HEK293 (cell line): ENCODE data around the gene EPS8.

Experiments
- OSR2 ChIP-seq: fragments of 450-650 bp; formaldehyde crosslinking; IDR thresholded peaks from 2 replicates; pipeline ENCODE4 v1.5.1; 2016; ENCODE audit warnings: missing biosample characterization, missing genetic modification characterization
- REPIN1 ChIP-seq: fragments of 450-650 bp; formaldehyde crosslinking; IDR thresholded peaks from 2 replicates; pipeline ENCODE4 v1.5.1; 2017; ENCODE audit warnings: missing biosample characterization, missing genetic modification characterization, low read depth
- SP7 ChIP-seq: fragments of 450-650 bp; formaldehyde crosslinking; IDR thresholded peaks from 2 replicates; pipeline ENCODE4 v1.5.1; 2016; ENCODE audit warnings: missing biosample characterization, missing genetic modification characterization
- ZNF175 ChIP-seq: fragments of 450-650 bp; formaldehyde crosslinking; IDR thresholded peaks from 2 replicates; pipeline ENCODE4 v1.5.1; 2016; ENCODE audit warnings: missing biosample characterization, missing genetic modification characterization
- ZNF2 ChIP-seq: fragments of 450-650 bp; formaldehyde crosslinking; IDR thresholded peaks from 2 replicates; pipeline ENCODE4 v1.5.1; 2016; ENCODE audit warnings: missing biosample characterization, missing genetic modification characterization
- ZNF48 ChIP-seq: fragments of 450-650 bp; formaldehyde crosslinking; IDR thresholded peaks from 2 replicates; pipeline ENCODE4 v1.5.1; 2016; ENCODE audit warnings: missing biosample characterization, missing genetic modification characterization
- ZNF530 ChIP-seq: fragments of 450-650 bp; formaldehyde crosslinking; IDR thresholded peaks from 2 replicates; pipeline ENCODE4 v1.5.1; 2016; ENCODE audit warnings: low read depth, missing biosample characterization, missing genetic modification characterization
- ZNF629 ChIP-seq: fragments of 450-650 bp; formaldehyde crosslinking; IDR thresholded peaks from 2 replicates; pipeline ENCODE4 v1.5.1; 2017; ENCODE audit warnings: missing biosample characterization, missing genetic modification characterization
- ZNF664 ChIP-seq: fragments of 450-650 bp; formaldehyde crosslinking; IDR thresholded peaks from 2 replicates; pipeline ENCODE4 v1.5.1; 2016; ENCODE audit warnings: missing biosample characterization, missing genetic modification characterization
- ZNF707 ChIP-seq: fragments of 450-650 bp; formaldehyde crosslinking; IDR thresholded peaks from 2 replicates; pipeline ENCODE4 v1.5.1; 2016; ENCODE audit warnings: missing biosample characterization, missing genetic modification characterization
- ZNF843 ChIP-seq: fragments of 450-650 bp; formaldehyde crosslinking; IDR thresholded peaks from 2 replicates; pipeline ENCODE4 v1.5.1; 2016; ENCODE audit warnings: missing biosample characterization, missing genetic modification characterization
- ZSCAN30 ChIP-seq: fragments of 450-650 bp; IDR thresholded peaks from 2 replicates; pipeline ENCODE4 v1.5.1; 2018; ENCODE audit warnings: missing biosample characterization, mild to moderate bottlenecking, missing genetic modification characterization, moderate library complexity
- TF ChIP-seq, protein P1 (sequence below): fragments of 450-650 bp; formaldehyde crosslinking; IDR thresholded peaks from 2 replicates; pipeline ENCODE4 v1.5.1; 2016; ENCODE audit warnings: missing biosample characterization, missing genetic modification characterization
- TF ChIP-seq, protein P2 (sequence below): fragments of 450-650 bp; formaldehyde crosslinking; IDR thresholded peaks from 2 replicates; pipeline ENCODE4 v1.5.1; 2016; ENCODE audit warnings: missing biosample characterization, missing genetic modification characterization, low read depth
- TF ChIP-seq, protein P3 (sequence below): fragments of 450-650 bp; IDR thresholded peaks from 2 replicates; pipeline ENCODE4 v1.5.1; 2018; ENCODE audit warnings: missing biosample characterization, mild to moderate bottlenecking, missing genetic modification characterization
- TF ChIP-seq, protein P4 (sequence below): fragments of 450-650 bp; formaldehyde crosslinking; conservative IDR thresholded peaks from 2 replicates; pipeline ENCODE4 v1.5.1; 2016; ENCODE audit warnings: low read depth, missing biosample characterization, missing genetic modification characterization
- TF ChIP-seq, protein P5 (sequence below): fragments of 450-650 bp; formaldehyde crosslinking; IDR thresholded peaks from 2 replicates; pipeline ENCODE4 v1.5.1; 2017; ENCODE audit warnings: missing biosample characterization, missing genetic modification characterization
- TF ChIP-seq, protein P6 (sequence below): fragments of 450-650 bp; formaldehyde crosslinking; IDR thresholded peaks from 2 replicates; pipeline ENCODE4 v1.5.1; 2016; ENCODE audit warnings: missing biosample characterization, missing genetic modification characterization
- TF ChIP-seq, protein P7 (sequence below): fragments of 450-650 bp; formaldehyde crosslinking; IDR thresholded peaks from 2 replicates; pipeline ENCODE4 v1.5.1; 2016; ENCODE audit warnings: missing biosample characterization, missing genetic modification characterization, low read depth
- TF ChIP-seq, protein P8 (sequence below): fragments of 450-650 bp; formaldehyde crosslinking; IDR thresholded peaks from 2 replicates; pipeline ENCODE4 v1.5.1; 2016; ENCODE audit warnings: missing biosample characterization, missing genetic modification characterization
- TF ChIP-seq, protein P9 (sequence below): fragments of 450-650 bp; formaldehyde crosslinking; IDR thresholded peaks from 2 replicates; pipeline ENCODE4 v1.5.1; 2016; ENCODE audit warnings: missing biosample characterization, missing genetic modification characterization

Gene EPS8

DNA sequence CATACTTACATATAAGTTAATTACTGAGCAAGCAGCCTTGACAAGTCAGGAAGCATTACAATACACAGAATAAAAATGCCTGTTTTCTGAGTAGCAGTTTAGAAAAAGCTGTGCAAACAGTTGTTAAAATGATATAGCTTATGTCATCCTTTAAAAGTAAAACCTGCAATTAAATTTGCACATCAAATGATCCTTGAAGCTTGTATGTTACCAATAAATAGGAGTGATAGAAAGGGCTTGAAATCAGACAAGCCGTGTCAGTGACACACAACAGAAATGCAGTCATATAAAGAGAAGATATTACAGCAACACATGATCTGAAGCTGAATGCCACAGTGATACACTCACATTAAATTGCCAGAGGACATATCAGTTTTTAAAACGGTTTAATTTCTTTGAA is 70.0 kb downstream of the EPS8 start (continued):
- TF ChIP-seq ZNF664 (tag by site-specific recombination) (no peak), ZNF175 (no peak), ZNF530 (tag by site-specific recombination) (no peak), ZNF48 (tag by site-specific recombination) (no peak), OSR2 (tag by site-specific recombination) (peak; percentile 61; the same call in 1 of the 2 replicates), REPIN1 (tag by site-specific recombination) (no peak), ZNF707 (no peak), ZNF629 (tag by site-specific recombination) (peak; percentile 32), ZNF843 (tag by site-specific recombination) (peak; percentile 74), SP7 (peak; percentile 93), ZSCAN30 (tag by site-specific recombination) (no peak), ZNF2 (tag by site-specific recombination) (no peak)
- TF ChIP-seq, protein P1, sequence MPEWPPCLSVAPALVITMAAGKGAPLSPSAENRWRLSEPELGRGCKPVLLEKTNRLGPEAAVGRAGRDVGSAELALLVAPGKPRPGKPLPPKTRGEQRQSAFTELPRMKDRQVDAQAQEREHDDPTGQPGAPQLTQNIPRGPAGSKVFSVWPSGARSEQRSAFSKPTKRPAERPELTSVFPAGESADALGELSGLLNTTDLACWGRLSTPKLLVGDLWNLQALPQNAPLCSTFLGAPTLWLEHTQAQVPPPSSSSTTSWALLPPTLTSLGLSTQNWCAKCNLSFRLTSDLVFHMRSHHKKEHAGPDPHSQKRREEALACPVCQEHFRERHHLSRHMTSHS (tag by site-specific recombination): no peak
- TF ChIP-seq, protein P2, sequence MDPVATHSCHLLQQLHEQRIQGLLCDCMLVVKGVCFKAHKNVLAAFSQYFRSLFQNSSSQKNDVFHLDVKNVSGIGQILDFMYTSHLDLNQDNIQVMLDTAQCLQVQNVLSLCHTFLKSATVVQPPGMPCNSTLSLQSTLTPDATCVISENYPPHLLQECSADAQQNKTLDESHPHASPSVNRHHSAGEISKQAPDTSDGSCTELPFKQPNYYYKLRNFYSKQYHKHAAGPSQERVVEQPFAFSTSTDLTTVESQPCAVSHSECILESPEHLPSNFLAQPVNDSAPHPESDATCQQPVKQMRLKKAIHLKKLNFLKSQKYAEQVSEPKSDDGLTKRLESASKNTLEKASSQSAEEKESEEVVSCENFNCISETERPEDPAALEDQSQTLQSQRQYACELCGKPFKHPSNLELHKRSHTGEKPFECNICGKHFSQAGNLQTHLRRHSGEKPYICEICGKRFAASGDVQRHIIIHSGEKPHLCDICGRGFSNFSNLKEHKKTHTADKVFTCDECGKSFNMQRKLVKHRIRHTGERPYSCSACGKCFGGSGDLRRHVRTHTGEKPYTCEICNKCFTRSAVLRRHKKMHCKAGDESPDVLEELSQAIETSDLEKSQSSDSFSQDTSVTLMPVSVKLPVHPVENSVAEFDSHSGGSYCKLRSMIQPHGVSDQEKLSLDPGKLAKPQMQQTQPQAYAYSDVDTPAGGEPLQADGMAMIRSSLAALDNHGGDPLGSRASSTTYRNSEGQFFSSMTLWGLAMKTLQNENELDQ (tag by site-specific recombination): no peak
- TF ChIP-seq, protein P3, sequence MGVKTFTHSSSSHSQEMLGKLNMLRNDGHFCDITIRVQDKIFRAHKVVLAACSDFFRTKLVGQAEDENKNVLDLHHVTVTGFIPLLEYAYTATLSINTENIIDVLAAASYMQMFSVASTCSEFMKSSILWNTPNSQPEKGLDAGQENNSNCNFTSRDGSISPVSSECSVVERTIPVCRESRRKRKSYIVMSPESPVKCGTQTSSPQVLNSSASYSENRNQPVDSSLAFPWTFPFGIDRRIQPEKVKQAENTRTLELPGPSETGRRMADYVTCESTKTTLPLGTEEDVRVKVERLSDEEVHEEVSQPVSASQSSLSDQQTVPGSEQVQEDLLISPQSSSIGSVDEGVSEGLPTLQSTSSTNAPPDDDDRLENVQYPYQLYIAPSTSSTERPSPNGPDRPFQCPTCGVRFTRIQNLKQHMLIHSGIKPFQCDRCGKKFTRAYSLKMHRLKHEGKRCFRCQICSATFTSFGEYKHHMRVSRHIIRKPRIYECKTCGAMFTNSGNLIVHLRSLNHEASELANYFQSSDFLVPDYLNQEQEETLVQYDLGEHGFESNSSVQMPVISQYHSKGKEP: 0 out of 2 replicates have a peak, but pooled peaks have one; percentile 22
- TF ChIP-seq, protein P4, sequence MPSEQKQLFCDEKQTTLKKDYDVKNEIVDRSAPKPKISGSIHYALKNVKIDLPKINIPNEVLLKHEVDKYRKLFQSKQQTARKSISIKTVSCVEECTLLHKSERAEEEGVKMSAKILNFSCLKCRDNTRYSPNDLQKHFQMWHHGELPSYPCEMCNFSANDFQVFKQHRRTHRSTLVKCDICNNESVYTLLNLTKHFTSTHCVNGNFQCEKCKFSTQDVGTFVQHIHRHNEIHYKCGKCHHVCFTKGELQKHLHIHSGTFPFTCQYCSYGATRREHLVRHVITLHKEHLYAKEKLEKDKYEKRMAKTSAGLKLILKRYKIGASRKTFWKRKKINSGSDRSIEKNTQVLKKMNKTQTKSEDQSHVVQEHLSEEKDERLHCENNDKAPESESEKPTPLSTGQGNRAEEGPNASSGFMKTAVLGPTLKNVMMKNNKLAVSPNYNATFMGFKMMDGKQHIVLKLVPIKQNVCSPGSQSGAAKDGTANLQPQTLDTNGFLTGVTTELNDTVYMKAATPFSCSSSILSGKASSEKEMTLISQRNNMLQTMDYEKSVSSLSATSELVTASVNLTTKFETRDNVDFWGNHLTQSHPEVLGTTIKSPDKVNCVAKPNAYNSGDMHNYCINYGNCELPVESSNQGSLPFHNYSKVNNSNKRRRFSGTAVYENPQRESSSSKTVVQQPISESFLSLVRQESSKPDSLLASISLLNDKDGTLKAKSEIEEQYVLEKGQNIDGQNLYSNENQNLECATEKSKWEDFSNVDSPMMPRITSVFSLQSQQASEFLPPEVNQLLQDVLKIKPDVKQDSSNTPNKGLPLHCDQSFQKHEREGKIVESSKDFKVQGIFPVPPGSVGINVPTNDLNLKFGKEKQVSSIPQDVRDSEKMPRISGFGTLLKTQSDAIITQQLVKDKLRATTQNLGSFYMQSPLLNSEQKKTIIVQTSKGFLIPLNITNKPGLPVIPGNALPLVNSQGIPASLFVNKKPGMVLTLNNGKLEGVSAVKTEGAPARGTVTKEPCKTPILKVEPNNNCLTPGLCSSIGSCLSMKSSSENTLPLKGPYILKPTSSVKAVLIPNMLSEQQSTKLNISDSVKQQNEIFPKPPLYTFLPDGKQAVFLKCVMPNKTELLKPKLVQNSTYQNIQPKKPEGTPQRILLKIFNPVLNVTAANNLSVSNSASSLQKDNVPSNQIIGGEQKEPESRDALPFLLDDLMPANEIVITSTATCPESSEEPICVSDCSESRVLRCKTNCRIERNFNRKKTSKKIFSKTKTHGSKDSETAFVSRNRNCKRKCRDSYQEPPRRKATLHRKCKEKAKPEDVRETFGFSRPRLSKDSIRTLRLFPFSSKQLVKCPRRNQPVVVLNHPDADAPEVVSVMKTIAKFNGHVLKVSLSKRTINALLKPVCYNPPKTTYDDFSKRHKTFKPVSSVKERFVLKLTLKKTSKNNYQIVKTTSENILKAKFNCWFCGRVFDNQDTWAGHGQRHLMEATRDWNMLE (tag by site-specific recombination): no peak
- TF ChIP-seq, protein P5, sequence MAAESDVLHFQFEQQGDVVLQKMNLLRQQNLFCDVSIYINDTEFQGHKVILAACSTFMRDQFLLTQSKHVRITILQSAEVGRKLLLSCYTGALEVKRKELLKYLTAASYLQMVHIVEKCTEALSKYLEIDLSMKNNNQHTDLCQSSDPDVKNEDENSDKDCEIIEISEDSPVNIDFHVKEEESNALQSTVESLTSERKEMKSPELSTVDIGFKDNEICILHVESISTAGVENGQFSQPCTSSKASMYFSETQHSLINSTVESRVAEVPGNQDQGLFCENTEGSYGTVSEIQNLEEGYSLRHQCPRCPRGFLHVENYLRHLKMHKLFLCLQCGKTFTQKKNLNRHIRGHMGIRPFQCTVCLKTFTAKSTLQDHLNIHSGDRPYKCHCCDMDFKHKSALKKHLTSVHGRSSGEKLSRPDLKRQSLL: no peak
- TF ChIP-seq, protein P6, sequence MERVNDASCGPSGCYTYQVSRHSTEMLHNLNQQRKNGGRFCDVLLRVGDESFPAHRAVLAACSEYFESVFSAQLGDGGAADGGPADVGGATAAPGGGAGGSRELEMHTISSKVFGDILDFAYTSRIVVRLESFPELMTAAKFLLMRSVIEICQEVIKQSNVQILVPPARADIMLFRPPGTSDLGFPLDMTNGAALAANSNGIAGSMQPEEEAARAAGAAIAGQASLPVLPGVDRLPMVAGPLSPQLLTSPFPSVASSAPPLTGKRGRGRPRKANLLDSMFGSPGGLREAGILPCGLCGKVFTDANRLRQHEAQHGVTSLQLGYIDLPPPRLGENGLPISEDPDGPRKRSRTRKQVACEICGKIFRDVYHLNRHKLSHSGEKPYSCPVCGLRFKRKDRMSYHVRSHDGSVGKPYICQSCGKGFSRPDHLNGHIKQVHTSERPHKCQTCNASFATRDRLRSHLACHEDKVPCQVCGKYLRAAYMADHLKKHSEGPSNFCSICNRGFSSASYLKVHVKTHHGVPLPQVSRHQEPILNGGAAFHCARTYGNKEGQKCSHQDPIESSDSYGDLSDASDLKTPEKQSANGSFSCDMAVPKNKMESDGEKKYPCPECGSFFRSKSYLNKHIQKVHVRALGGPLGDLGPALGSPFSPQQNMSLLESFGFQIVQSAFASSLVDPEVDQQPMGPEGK: no peak
- TF ChIP-seq, protein P7, sequence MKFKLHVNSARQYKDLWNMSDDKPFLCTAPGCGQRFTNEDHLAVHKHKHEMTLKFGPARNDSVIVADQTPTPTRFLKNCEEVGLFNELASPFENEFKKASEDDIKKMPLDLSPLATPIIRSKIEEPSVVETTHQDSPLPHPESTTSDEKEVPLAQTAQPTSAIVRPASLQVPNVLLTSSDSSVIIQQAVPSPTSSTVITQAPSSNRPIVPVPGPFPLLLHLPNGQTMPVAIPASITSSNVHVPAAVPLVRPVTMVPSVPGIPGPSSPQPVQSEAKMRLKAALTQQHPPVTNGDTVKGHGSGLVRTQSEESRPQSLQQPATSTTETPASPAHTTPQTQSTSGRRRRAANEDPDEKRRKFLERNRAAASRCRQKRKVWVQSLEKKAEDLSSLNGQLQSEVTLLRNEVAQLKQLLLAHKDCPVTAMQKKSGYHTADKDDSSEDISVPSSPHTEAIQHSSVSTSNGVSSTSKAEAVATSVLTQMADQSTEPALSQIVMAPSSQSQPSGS: no peak
- TF ChIP-seq, protein P8, sequence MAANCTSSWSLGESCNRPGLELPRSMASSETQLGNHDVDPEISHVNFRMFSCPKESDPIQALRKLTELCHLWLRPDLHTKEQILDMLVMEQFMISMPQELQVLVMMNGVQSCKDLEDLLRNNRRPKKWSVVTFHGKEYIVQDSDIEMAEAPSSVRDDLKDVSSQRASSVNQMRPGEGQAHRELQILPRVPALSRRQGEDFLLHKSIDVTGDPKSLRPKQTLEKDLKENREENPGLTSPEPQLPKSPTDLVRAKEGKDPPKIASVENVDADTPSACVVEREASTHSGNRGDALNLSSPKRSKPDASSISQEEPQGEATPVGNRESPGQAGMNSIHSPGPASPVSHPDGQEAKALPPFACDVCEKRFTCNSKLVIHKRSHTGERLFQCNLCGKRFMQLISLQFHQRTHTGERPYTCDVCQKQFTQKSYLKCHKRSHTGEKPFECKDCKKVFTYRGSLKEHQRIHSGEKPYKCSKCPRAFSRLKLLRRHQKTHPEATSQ (tag by site-specific recombination): no peak
- TF ChIP-seq, protein P9, sequence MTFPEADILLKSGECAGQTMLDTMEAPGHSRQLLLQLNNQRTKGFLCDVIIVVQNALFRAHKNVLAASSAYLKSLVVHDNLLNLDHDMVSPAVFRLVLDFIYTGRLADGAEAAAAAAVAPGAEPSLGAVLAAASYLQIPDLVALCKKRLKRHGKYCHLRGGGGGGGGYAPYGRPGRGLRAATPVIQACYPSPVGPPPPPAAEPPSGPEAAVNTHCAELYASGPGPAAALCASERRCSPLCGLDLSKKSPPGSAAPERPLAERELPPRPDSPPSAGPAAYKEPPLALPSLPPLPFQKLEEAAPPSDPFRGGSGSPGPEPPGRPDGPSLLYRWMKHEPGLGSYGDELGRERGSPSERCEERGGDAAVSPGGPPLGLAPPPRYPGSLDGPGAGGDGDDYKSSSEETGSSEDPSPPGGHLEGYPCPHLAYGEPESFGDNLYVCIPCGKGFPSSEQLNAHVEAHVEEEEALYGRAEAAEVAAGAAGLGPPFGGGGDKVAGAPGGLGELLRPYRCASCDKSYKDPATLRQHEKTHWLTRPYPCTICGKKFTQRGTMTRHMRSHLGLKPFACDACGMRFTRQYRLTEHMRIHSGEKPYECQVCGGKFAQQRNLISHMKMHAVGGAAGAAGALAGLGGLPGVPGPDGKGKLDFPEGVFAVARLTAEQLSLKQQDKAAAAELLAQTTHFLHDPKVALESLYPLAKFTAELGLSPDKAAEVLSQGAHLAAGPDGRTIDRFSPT (tag by site-specific recombination): peak; percentile 13; the same call in 1 of the 2 replicates
